GM21423 (cell line): ENCODE results near the gene ASB10.

Experiments used
- ATAC-seq: cut with Tn5 transposase; IDR thresholded peaks from one replicate; pipeline ENCODE4 v1.9.1; 2021; ENCODE audit warnings: mild to moderate bottlenecking, moderate library complexity; ENCODE audit not compliant: unreplicated experiment

ASB10 gene

GRCh38 chr7:151189038-151189437 is 2.0 kb upstream of the ASB10 start:
- no peak for ATAC-seq

GRCh38 chr7:151188252-151188542 is 1.1 kb upstream of the ASB10 start:
- no peak for ATAC-seq

DNA sequence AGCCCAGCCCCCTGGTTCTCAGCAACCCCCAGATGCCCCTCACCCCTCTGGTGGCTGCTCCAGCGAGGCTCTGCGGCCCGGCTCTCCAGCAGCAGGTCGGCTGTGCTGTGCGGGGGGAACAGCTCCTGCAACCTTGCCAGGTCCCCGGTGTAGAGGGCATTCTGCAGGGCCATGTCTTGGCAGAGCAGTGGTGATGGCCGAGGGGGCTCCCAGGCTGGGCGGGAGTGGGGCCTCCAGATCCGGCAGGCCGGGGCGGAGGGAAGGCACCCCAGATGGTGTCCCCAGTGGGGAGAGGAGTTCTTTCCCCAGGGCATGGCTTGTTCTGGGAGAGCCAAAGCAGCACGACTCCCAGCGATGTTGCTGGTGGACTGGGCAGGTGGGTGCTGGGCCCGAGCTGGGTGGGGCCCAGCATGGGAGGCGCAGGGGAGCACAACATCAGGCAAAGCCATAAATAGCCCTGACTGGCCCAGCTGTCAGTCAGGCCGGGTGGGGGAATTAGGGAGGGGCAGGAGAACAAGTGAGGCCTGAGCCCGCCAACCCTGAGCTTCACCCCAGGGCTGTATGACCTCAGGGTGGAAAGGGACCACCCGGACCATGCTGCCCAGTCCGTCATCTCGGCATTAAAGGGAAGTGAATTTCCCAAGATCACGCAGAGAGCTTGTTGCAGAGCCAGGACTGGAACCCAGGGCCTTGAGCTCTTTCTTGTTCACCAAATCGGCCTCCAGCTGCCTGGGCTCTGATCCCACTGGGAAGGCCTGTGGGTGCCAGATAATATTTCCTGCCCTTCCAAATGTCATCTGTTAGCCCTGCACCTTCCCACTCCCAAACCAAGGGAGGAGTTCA is 580 bp upstream of the ASB10 start:
- ATAC-seq, result no peak

- ATAC-seq, result no peak
Measured at GRCh38 chr7:151185762-151186639, 1.0 kb downstream of the ASB10 start.

GRCh38 chr7:151181011-151181431 is 6.0 kb downstream of the ASB10 start:
- no peak for ATAC-seq

GRCh38 chr7:151179946-151180345 is 7.1 kb downstream of the ASB10 start:
- ATAC-seq, result no peak

DNA sequence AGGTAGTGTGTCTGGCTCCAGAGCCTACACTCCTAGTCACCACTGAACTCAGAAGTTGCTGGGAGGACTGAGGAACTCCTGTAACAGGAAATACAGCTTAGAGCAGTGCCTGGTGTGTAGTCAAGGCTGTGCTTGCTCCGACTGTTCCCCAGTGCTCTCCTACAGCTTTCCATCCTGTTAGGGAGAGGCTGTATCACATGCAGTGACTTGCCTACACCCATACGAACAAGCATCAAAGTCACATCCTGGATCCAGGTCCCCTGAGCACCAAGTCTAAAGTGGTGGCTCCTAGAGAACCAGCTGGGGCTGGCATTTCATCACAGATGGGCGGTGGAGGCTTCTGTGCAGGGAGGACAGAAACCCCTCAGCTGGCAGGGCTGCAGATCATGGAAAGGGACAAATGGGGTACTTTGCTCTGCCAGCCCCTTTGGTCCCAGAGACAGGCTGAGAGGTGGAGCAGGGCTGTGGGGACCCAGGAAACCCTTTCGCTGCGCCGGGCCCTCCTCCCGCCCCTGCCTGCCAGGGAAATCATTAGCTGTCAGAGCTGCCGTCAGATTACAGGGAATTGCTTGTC is 7.7 kb downstream of the ASB10 start:
- ATAC-seq, result no peak

DNA sequence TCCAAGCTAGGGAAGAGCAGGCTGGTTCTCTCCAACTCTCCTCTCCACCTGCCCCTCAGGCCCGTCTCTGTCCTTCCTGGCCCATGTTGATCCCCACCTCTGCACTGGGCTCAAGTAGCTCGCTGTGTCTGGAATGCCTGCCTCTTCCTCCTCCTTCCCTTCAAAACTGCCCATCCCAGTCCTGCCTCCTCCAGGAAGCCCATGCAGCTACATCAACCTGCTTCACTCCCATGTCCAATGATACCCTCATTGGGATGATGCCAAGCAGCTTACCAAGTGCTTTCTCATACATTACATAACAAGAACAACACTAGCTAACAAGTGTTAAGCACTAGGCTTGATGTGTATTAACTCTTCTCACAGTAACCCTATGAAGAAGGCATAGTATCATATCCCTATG is 8.2 kb downstream of the ASB10 start:
- ATAC-seq, result no peak

DNA sequence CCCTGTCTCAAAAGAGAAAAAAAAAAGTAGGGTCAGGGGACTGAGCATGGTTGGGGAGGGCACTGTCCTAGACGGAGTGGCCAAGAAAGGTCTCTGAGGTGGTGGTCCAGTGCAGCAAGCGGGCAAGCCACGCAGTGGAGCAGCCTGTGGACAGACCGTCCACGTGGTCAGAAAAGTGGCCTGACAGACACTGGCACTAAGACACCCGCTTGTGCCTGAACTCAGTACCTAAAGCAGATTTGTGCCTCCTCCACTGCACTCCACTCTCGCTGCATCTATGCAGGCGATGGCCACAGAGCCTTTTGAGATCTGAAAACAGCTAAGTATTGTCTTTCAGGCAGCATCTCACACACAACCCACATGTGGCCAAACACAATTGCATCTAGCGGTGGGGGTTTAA is 8.8 kb downstream of the ASB10 start:
- no peak for ATAC-seq

DNA sequence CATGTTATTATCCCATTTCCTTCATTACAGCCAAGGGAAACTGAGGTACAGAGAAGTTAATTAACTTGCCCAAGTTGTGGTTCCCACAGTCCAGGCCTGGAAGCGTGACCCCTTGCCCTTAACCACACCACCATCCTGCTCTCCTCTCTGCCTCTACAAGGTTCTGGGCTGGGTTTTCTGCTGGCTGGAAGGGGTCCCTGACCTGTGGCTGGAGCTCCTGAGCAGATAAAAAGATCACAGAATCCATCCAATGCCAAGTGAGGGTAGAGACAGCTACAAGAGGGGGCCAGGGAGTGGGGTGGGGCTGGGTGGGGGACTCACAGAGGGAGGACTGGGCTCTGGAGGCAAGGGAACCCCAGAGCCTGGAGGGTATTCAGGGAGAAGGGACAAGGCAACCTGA is 9.7 kb downstream of the ASB10 start:
- no peak for ATAC-seq

- no peak for ATAC-seq
Measured at GRCh38 chr7:151176401-151176800, 10.6 kb downstream of the ASB10 start.

DNA sequence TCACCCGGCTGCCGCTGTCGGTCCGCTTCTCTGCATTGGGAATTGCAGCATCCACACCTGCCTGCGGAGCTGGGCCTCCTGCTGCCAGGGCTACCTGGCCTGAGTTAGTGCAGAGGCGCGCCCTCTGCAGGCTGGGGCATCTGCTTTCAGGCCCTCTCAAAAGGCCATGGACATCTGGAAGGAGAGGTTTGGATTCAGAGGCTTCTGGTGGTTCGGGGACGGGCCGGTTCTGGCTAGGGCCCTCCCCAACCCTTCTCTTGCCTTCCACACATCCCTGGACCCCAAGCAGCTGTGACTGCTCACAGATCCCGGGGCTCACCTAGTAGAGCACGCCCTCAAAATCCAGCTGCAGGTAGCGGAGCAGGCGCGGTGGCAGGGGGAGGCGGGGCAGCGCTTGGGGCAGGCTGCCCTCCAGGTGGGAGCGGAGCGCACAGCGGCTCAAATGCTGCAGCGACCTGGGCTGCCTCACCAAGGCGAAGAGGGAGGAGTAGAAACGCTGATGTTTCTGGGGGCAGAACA is 11.2 kb downstream of the ASB10 start:
- ATAC-seq, result no peak

GRCh38 chr7:151175047-151175792 is 11.8 kb downstream of the ASB10 start:
- ATAC-seq, result no peak

DNA sequence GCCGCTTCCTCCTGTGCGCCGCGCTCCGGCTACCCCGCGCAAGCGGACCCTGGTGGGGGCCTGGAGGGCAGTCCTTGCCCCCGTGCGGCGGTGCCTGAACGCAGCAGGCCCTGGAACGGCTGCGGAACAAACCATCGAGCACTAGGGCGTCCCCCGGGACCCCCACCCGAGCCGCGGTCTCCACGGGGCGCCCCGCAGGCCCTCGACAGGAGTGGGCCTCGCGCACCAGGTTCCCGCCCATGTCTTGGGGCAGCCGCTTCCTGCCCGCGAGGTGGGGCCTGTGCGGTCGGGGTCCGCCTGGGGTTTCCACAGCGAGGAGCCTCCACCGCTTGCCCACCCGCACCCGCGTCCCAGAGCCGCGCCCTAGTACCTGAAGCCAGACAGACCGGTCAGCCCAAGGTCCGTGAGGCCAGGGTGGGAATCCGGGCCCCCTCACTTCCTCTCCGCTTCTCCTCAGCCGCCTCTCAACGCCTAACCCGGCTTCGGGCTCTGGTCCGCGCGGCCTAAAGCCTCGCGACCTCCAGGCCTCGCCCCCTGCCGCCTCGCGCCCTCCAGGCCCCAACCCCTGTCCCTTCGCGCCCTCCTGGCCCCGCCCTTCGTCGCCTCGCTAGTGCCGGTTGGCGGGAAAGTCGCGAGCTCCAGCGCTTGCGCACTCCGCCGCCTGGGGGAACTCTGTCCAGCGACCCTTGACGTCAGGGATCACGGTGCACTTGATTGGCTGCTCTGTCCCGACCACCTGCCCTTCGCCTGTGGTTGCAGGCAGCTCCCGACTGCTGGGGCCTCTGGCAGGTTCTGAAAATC is 12.6 kb downstream of the ASB10 start:
- ATAC-seq, result no peak

DNA sequence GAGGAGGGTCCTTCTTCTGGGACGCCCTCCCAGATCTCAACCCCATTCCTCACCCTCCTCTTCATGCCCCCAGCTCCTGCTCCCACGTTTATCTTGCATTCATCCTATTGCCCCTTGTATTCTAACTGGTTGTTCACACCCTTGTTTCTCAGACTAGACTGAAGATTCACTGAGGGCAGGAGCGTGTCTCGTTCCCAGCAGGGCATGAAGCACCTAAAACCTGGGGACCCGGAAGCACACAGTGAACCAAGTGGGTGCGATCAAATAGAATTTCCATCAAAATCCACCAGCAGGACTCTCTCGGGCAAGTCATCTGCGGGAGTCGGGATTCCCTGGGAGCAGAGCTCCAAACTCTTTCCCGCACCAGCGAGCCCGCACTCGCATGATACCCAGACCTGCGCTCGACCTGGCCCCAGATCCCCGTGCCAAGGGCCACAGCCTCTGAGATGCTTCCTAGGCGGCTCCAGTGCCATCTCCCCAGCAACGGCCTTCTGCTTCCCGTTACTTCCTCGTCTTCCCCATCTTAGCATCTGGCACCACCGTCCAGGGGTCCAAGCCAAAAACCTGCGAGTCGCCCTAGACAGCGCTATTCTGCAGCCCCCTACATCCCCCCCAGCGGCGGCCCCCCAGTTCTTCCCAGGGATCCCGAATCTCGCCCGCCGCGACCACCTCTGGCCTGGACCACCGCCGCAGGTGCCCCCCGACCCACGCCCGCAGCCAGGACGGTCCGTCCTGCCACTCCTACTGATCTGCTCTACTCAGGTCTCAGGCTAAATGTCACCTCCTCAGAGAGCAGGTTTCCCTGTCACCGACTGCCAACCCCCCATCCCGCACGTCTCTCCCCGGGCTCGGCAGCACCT is 13.4 kb downstream of the ASB10 start:
- no peak for ATAC-seq

DNA sequence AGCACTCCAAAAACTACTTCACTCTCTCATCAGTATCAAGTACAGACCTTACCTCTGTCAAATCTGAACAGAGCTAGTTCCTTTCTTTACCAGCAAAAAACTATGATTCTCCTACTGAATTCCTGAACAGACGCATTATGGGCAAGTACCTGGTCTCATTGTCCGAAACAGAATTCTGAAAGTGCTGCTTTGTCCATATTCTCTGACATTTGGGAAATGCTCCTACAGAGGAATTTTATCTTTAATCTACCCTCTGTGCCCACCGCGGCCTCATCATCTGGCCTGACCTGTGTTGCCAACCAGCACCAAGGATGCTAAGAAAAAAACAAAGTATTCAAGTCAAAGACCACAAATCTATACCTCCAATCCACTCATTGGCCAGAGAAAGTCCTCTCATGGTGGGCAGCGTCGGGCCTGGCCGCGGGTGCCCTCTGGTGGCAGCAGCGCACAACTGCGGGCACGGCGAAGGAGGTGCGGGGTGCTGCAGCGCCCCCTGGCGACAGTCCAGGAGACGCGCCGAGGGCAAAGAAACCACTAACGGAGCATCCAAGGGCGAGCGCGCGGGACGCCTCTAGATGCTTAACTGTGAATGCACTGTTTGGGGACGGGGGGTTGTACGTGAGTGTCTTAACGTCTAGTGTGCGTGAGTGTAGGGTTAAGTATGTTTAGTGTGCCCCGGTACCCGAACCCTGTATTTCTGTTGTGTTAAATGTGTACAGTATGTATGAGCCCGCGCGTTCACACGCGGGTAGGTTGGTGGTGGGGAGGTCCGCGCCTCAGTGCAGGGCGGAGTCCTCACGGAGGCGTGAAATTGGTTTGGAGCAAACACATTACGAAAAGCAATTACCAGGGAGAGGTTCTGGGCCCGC is 14.5 kb downstream of the ASB10 start:
- peak; percentile 61 for ATAC-seq

GRCh38 chr7:151168787-151169162 is 18.3 kb downstream of the ASB10 start:
- ATAC-seq, result no peak
